SK-N-SH (cell line): ENCODE results near the gene SAPCD2. TPM values are rescaled to one million over a fixed set of nuclear protein-coding genes. Genes with fewer than 3 reads are reported as not detected.
"Not testable (repeated sequence)": the region's sequence is repeated elsewhere in the genome, so short reads cannot be mapped to it uniquely, and the experiment has no call there.

Source experiments
- CTCF ChIA-PET: fragments of 300-600, 350-600 bp; formaldehyde crosslinking; extraction: SDS; loops from one replicate; lab custom pipeline; 2021; lab: Yijun Ruan, JAX
- POLR2A ChIA-PET: fragments of 350-600 bp; sonication (Branson Sonifier 250); formaldehyde crosslinking; extraction: SDS; loops from one replicate; lab custom pipeline; 2020; ENCODE audit warnings: antibody characterized with exemption, inconsistent platforms; lab: Yijun Ruan, JAX
- DNase-seq: peaks from one replicate; pipeline ENCODE4 v3.0.0; 2012
- H2AFZ ChIP-seq: fragments of 200-600 bp; sonication (generic); 2 replicates; pipeline ENCODE4 v1.8.1; 2016; ENCODE audit warnings: antibody characterized with exemption, mild to moderate bottlenecking, low read depth
- H3F3A ChIP-seq: fragments of 200-600 bp; sonication (generic); replicated peaks from 2 replicates; pipeline ENCODE3; 2016; ENCODE audit warnings: antibody characterized with exemption, mild to moderate bottlenecking; ENCODE audit not compliant: insufficient read depth
- H3K27ac ChIP-seq, 2 experiments: fragments of 200-500 bp in 1 of 2; fragments of 200-600 bp in 1 of 2; sonication (Bioruptor generic) in 1 of 2; sonication (generic), shearing (Covaris generic) in 1 of 2; 2 replicates each; pipeline versions ENCODE4 v1.5.1 to v1.6.1; 2014 to 2016; ENCODE audit warnings: low read depth in 2 of 2, inconsistent platforms in 1 of 2, low read length in 1 of 2, mild to moderate bottlenecking in 1 of 2, mixed read lengths in 1 of 2
- H3K27me3 ChIP-seq: fragments of 200-600 bp; sonication (generic), shearing (Covaris generic); 2 replicates; pipeline ENCODE4 v1.6.1; 2016; ENCODE audit warnings: mixed run types; ENCODE audit not compliant: insufficient read depth
- H3K36me3 ChIP-seq, 2 experiments: fragments of 200-500 bp in 1 of 2; fragments of 200-600 bp in 1 of 2; sonication (Bioruptor generic) in 1 of 2; sonication (generic) in 1 of 2; replicated peaks in 1 of 2; 2 replicates each; pipeline versions ENCODE3 to v1.5.1; 2014 to 2016; ENCODE audit warnings: low read length in 1 of 2, mild to moderate bottlenecking in 1 of 2; ENCODE audit not compliant: insufficient read depth in 2 of 2, control insufficient read depth in 1 of 2
- H3K4me1 ChIP-seq, 2 experiments: fragments of 200-500 bp in 1 of 2; fragments of 200-600 bp in 1 of 2; sonication (Bioruptor generic) in 1 of 2; sonication (generic), shearing (Covaris generic) in 1 of 2; 2 replicates each; pipeline versions ENCODE4 v1.5.1 to v1.6.1; 2014 to 2016; ENCODE audit warnings: low read depth in 1 of 2, low read length in 1 of 2, mixed run types in 1 of 2; ENCODE audit not compliant: insufficient read depth in 2 of 2, control insufficient read depth in 1 of 2
- H3K4me2 ChIP-seq: fragments of 200-600 bp; sonication (generic), shearing (Covaris generic); 2 replicates; pipeline ENCODE4 v1.6.1; 2017; ENCODE audit warnings: mixed run types
- H3K4me3 ChIP-seq, 2 experiments: fragments of 200-500 bp in 1 of 2; fragments of 200-600 bp in 1 of 2; sonication (Bioruptor generic) in 1 of 2; sonication (generic), shearing (Covaris generic) in 1 of 2; 2 replicates each; pipeline versions ENCODE4 v1.5.1 to v1.8.1; 2014 to 2016; ENCODE audit warnings: low read depth in 2 of 2, inconsistent platforms in 1 of 2, low read length in 1 of 2, mild to moderate bottlenecking in 1 of 2, mixed read lengths in 1 of 2, moderate library complexity in 1 of 2
- H3K79me2 ChIP-seq: fragments of 200-600 bp; sonication (generic); 2 replicates; pipeline ENCODE4 v1.8.1; 2017; ENCODE audit warnings: mild to moderate bottlenecking; ENCODE audit not compliant: insufficient read depth
- H3K9ac ChIP-seq: fragments of 200-600 bp; sonication (generic); 2 replicates; pipeline ENCODE4 v1.6.1; 2017; ENCODE audit warnings: mixed run types
- H3K9me2 ChIP-seq: fragments of 200-600 bp; sonication (generic); 2 replicates; pipeline ENCODE4 v1.6.1; 2017; ENCODE audit warnings: mixed run types
- H3K9me3 ChIP-seq: fragments of 200-600 bp; sonication (generic); 2 replicates; pipeline ENCODE4 v1.6.1; 2017; ENCODE audit warnings: mixed run types, mild to moderate bottlenecking, moderate library complexity
- H4K20me1 ChIP-seq: fragments of 200-600 bp; sonication (generic); 2 replicates; pipeline ENCODE4 v1.6.1; 2017; ENCODE audit warnings: mild to moderate bottlenecking, mixed run types; ENCODE audit not compliant: insufficient read depth
- ELF1 ChIP-seq: IDR thresholded peaks from 2 replicates; pipeline ENCODE4 v1.4.0; 2012
- EZH2phosphoT487 ChIP-seq: fragments of 200-600 bp; sonication (generic); IDR thresholded peaks from 2 replicates; pipeline ENCODE4 v1.6.1; 2017; ENCODE audit warnings: low read depth, mixed run types, mild to moderate bottlenecking, antibody characterized with exemption, moderate library complexity, borderline replicate concordance
- FOXJ3 ChIP-seq: sonication (generic); formaldehyde crosslinking; IDR thresholded peaks from 2 replicates; pipeline ENCODE4 v1.5.1; 2020; ENCODE audit warnings: mild to moderate bottlenecking, missing genetic modification reagents
- JUND ChIP-seq: IDR thresholded peaks from 2 replicates; pipeline ENCODE4 v1.4.0; 2012
- MEF2A ChIP-seq: IDR thresholded peaks from 2 replicates; pipeline ENCODE4 v1.4.0; 2012; ENCODE audit warnings: low read depth, borderline replicate concordance
- PBX3 ChIP-seq: IDR thresholded peaks from 2 replicates; pipeline ENCODE4; 2012
- POLR2AphosphoS5 ChIP-seq: IDR thresholded peaks from 2 replicates; pipeline ENCODE4 v1.6.1; 2012; ENCODE audit warnings: low read depth, low read length
- RCOR1 ChIP-seq: fragments of 150-350 bp; IDR thresholded peaks from 2 replicates; pipeline ENCODE4 v1.6.1; 2017; ENCODE audit warnings: antibody characterized with exemption, low read length
- TAF1 ChIP-seq: IDR thresholded peaks from 2 replicates; pipeline ENCODE4 v1.6.1; 2012; ENCODE audit warnings: low read depth, mild to moderate bottlenecking, low read length, moderate library complexity, borderline replicate concordance
- TCF12 ChIP-seq: IDR thresholded peaks from 2 replicates; pipeline ENCODE4 v1.4.0; 2012
- WGBS: methylation state at CpG from one replicate; pipeline ENCODE4 v1.1.6; 2017; ENCODE audit warnings: low lambda C conversion rate; 5-methylcytosine and 5-hydroxymethylcytosine counted together
- polyA plus RNA-seq, 3 experiments: library from polyadenylated mRNA; depleted of rRNA; stranded (reverse); fragments of >200 nt; gene quantifications; 2 replicates each; pipeline ENCODE4 v1.2.3, GENCODE V29; 2012

SAPCD2 gene
- polyA plus RNA-seq, 1 of the 3 experiments (the other 2 are of a cell fraction) = 6.0 TPM

- no peak for TF ChIP-seq TCF12
- TF ChIP-seq RCOR1 = no peak
- no peak for TF ChIP-seq POLR2AphosphoS5
Measured at GRCh38 chr9:137034039-137034708, 36.2 kb downstream of the SAPCD2 start (continued).

- H3K4me3 ChIP-seq, H3K36me3 ChIP-seq, POLR2A ChIA-PET, H3K27me3 ChIP-seq, H3F3A ChIP-seq, H3K9me3 ChIP-seq, DNase-seq, H3K9me2 ChIP-seq, H4K20me1 ChIP-seq, H3K9ac ChIP-seq, H2AFZ ChIP-seq, H3K4me2 ChIP-seq, H3K79me2 ChIP-seq, H3K27ac ChIP-seq: not testable (repeated sequence)
- CTCF ChIA-PET = interaction anchor here (3.0 to 15.1 kb wide), 5 partner anchors 13 to 245 kb away, joined by 12 to 350 read pairs (median 21); partner anchors contain the start of genes AJM1, C8G, FBXW5 and LCN12
- WGBS = 96% methylated on average over 5 of the region's 5 CpGs
- H3K4me1 ChIP-seq = peaks cover 5 to 33% of the 10 kb centered on the region in 2 experiments; a peak in 1 of 4 replicates
Measured at GRCh38 chr9:137033481-137033880, 36.9 kb downstream of the SAPCD2 start.

GRCh38 chr9:137032858-137033257, 37.5 kb downstream of the SAPCD2 start:
- Histone ChIP-seq H4K20me1 (no peaks in the 10 kb centered on the region), H3F3A (peaks cover 4% of the 10 kb centered on the region), H3K36me3 (peaks cover 0 to 2% of the 10 kb centered on the region in 2 experiments), H2AFZ (no peak overlapping the region), H3K4me1 (peaks cover 5 to 34% of the 10 kb centered on the region in 2 experiments; a peak in 1 of 4 replicates), H3K4me3 (no peak overlapping the region), H3K79me2 (no peaks in the 10 kb centered on the region), H3K27me3 (no peaks in the 10 kb centered on the region), H3K9me2 (no peaks in the 10 kb centered on the region), H3K9ac (no peak overlapping the region), H3K9me3 (no peaks in the 10 kb centered on the region), H3K4me2 (no peak overlapping the region), H3K27ac (peak overlapping the region in 1 of 2 experiments; percentile 36; a peak in 1 of 4 replicates)
- 94% methylated on average over 8 of the region's 10 CpGs for WGBS
- ChIA-PET POLR2A (no interaction called here), CTCF (interaction anchor here (1.1 to 15.1 kb wide), 7 partner anchors 12 to 275 kb away, joined by 3 to 350 read pairs (median 21); partner anchors contain the start of genes AJM1, C8G, FBXW5 and LCN12)
- no peak for TF ChIP-seq JUND
- no peak for TF ChIP-seq MEF2A
- TF ChIP-seq PBX3 = no peak
- no peak for TF ChIP-seq TAF1
- no peak for TF ChIP-seq TCF12
- TF ChIP-seq ELF1 = no peak
- TF ChIP-seq EZH2phosphoT487 = no peak
- no peak for TF ChIP-seq FOXJ3 (CRISPR knock-in tag)
- DNase-seq = no peak
